Muscle of leg (tissue), 11 donors: ENCODE measurements around the gene PCSK6. TPM values are rescaled to one million over a fixed set of nuclear protein-coding genes. Genes with fewer than 3 reads are reported as not detected.
"Not testable (repeated sequence)": the region's sequence is repeated elsewhere in the genome, so short reads cannot be mapped to it uniquely, and the experiment has no call there.

ENCODE experiments used
- DNase-seq: peaks from one replicate; pipeline ENCODE4 v3.0.0; 2013
- H3K27ac ChIP-seq: one replicate; pipeline ENCODE4 v1.5.1; 2013; ENCODE audit warnings: mild to moderate bottlenecking, low read length, control low read depth
- H3K27me3 ChIP-seq: one replicate; pipeline ENCODE4 v1.6.1; 2013; ENCODE audit warnings: low read length; ENCODE audit not compliant: control insufficient read depth, insufficient read depth
- H3K36me3 ChIP-seq: one replicate; pipeline ENCODE4 v1.6.1; 2013; ENCODE audit warnings: low read length; ENCODE audit not compliant: control insufficient read depth, insufficient read depth
- H3K4me1 ChIP-seq: one replicate; pipeline ENCODE4 v1.6.1; 2013; ENCODE audit warnings: low read length; ENCODE audit not compliant: control insufficient read depth, insufficient read depth
- H3K4me3 ChIP-seq: one replicate; pipeline ENCODE4 v1.5.1; 2013; ENCODE audit warnings: low read length, control low read depth
- H3K9me3 ChIP-seq: replicated peaks from 2 replicates; pipeline ENCODE4 v1.6.1; 2013; ENCODE audit warnings: low read depth, low read length; ENCODE audit not compliant: control insufficient read depth
- WGBS: methylation state at CpG from one replicate; pipeline ENCODE4 v1.1.5; 2013; ENCODE audit warnings: missing lambda C conversion rate; ENCODE audit not compliant: insufficient coverage; 5-methylcytosine and 5-hydroxymethylcytosine counted together
- polyA plus RNA-seq, 8 donors: library from polyadenylated mRNA; unstranded; fragments of 120-200 nt; gene quantifications; one replicate each; pipeline versions ENCODE4 v1.2.1 to v1.2.3, GENCODE V29; 2013; ENCODE audit warnings: inconsistent platforms in 1 of 8, low replicate concordance in 1 of 8; ENCODE audit not compliant: insufficient read length in 8 of 8, insufficient read depth in 1 of 8
- total RNA-seq: library from RNA; stranded (reverse); fragments of 120-200 nt; gene quantifications from one replicate; pipeline ENCODE4 v1.2.4, GENCODE V29; 2013

Gene PCSK6
- total and polyA plus RNA-seq, 9 donors = 6.2 to 14.1 (median 9.5) TPM

GRCh38 chr15:101463270-101463669 lies 26.2 kb downstream of the PCSK6 start:
- Histone ChIP-seq H3K4me3 (no peak overlapping the region), H3K27me3 (peaks cover 5% of the 10 kb centered on the region), H3K36me3 (no peaks in the 10 kb centered on the region), H3K9me3 (no peaks in the 10 kb centered on the region), H3K27ac (no peak overlapping the region), H3K4me1 (peaks cover 15% of the 10 kb centered on the region)
- no peak for DNase-seq
- WGBS = 94% methylated on average over 2 of the region's 8 CpGs

GRCh38 chr15:101461097-101461496 lies 28.4 kb downstream of the PCSK6 start:
- Histone ChIP-seq H3K4me3 (no peak overlapping the region), H3K27ac (no peak overlapping the region), H3K36me3 (no peaks in the 10 kb centered on the region), H3K27me3 (peaks cover 3% of the 10 kb centered on the region), H3K9me3 (no peaks in the 10 kb centered on the region), H3K4me1 (peaks cover 23% of the 10 kb centered on the region)
- no CpG with 5 or more reads among the region's 4 CpGs for WGBS
- DNase-seq = no peak

GRCh38 chr15:101459579-101460300 lies 29.8 kb downstream of the PCSK6 start:
- Histone ChIP-seq H3K27ac (peak overlapping the region; percentile 26), H3K4me1 (peaks cover 31% of the 10 kb centered on the region)
- WGBS = 89% methylated on average over 9 of the region's 12 CpGs

GRCh38 chr15:101458908-101459578 lies 30.5 kb downstream of the PCSK6 start:
- peak; percentile 81 for DNase-seq
- Histone ChIP-seq H3K27me3 (no peaks in the 10 kb centered on the region), H3K36me3 (no peaks in the 10 kb centered on the region), H3K4me1 (peaks cover 27% of the 10 kb centered on the region), H3K4me3 (no peak overlapping the region), H3K27ac (peak overlapping the region; percentile 26), H3K9me3 (no peaks in the 10 kb centered on the region)
- WGBS = 70% methylated on average over 10 of the region's 16 CpGs

More at GRCh38 chr15:101459579-101460300, 29.8 kb downstream of the PCSK6 start:
- H3K4me3 ChIP-seq = no peak overlapping the region
- H3K9me3 ChIP-seq = no peaks in the 10 kb centered on the region
- no peak for DNase-seq
- no peaks in the 10 kb centered on the region for H3K27me3 ChIP-seq
- H3K36me3 ChIP-seq = no peaks in the 10 kb centered on the region

GRCh38 chr15:101458158-101458900 lies 31.2 kb downstream of the PCSK6 start:
- 85% methylated on average over 21 of the region's 23 CpGs for WGBS
- no peaks in the 10 kb centered on the region for H3K36me3 ChIP-seq
- H3K4me3 ChIP-seq = no peak overlapping the region
- peaks cover 27% of the 10 kb centered on the region for H3K4me1 ChIP-seq
- H3K27ac ChIP-seq = no peak overlapping the region
- DNase-seq = no peak
- no peaks in the 10 kb centered on the region for H3K27me3 ChIP-seq
- H3K9me3 ChIP-seq = no peaks in the 10 kb centered on the region

GRCh38 chr15:101457696-101458095 lies 31.8 kb downstream of the PCSK6 start:
- H3K27ac ChIP-seq = no peak overlapping the region
- H3K9me3 ChIP-seq = no peaks in the 10 kb centered on the region
- peaks cover 27% of the 10 kb centered on the region for H3K4me1 ChIP-seq
- no peak for DNase-seq
- no peaks in the 10 kb centered on the region for H3K36me3 ChIP-seq
- no peaks in the 10 kb centered on the region for H3K27me3 ChIP-seq
- no peak overlapping the region for H3K4me3 ChIP-seq
- WGBS = 78% methylated on average over 9 of the region's 9 CpGs

GRCh38 chr15:101456057-101456739 lies 33.3 kb downstream of the PCSK6 start:
- DNase-seq = no peak
- WGBS = 62% methylated on average over 12 of the region's 14 CpGs
- H3K4me1 ChIP-seq = peaks cover 36% of the 10 kb centered on the region
- no peak overlapping the region for H3K27ac ChIP-seq
- no peaks in the 10 kb centered on the region for H3K9me3 ChIP-seq
- H3K36me3 ChIP-seq = no peaks in the 10 kb centered on the region
- H3K27me3 ChIP-seq = no peaks in the 10 kb centered on the region
- H3K4me3 ChIP-seq = no peak overlapping the region

- peaks cover 43% of the 10 kb centered on the region for H3K4me1 ChIP-seq
- WGBS = 11% methylated on average over 9 of the region's 11 CpGs
- H3K27ac ChIP-seq = no peak overlapping the region
- H3K4me3 ChIP-seq = no peak overlapping the region
- H3K9me3 ChIP-seq = no peaks in the 10 kb centered on the region
- H3K36me3 ChIP-seq = no peaks in the 10 kb centered on the region
- DNase-seq = peak; percentile 60
- no peaks in the 10 kb centered on the region for H3K27me3 ChIP-seq
These were observed 34.0 kb downstream of the PCSK6 start for GRCh38 chr15:101455291-101456025.

- H3K4me3 ChIP-seq, H3K9me3 ChIP-seq, DNase-seq, H3K36me3 ChIP-seq, H3K27me3 ChIP-seq, H3K27ac ChIP-seq: not testable (repeated sequence)
- no CpG with 5 or more reads among the region's 5 CpGs for WGBS
- peaks cover 50% of the 10 kb centered on the region for H3K4me1 ChIP-seq
These were observed 34.7 kb downstream of the PCSK6 start for GRCh38 chr15:101454781-101455180.
